Panc1 (cell line): ENCODE measurements around the gene POMGNT1. TPM values are rescaled to one million over a fixed set of nuclear protein-coding genes. Genes with fewer than 3 reads are reported as not detected.
"Not testable (repeated sequence)": the region's sequence is repeated elsewhere in the genome, so short reads cannot be mapped to it uniquely, and the experiment has no call there.

Experiments
- ATAC-seq: fragments of 200-7000 bp; cut with Tn5 transposase; 2 replicates; pipeline ENCODE4 v1.9.1; 2020; ENCODE audit warnings: mild to moderate bottlenecking, moderate library complexity
- BruUV-seq: library from RNA; stranded (reverse); fragments of 400-500 nt; replicated peaks from 2 replicates; lab custom pipeline; 2021; lab: Mats Ljungman, UMichigan
- CTCF ChIA-PET: fragments of 300-600 bp; sonication (Branson Sonifier 250); formaldehyde crosslinking; loops from one replicate; lab custom pipeline; 2022; ENCODE audit warnings: antibody characterized with exemption; lab: Charles Lee
- POLR2A ChIA-PET: fragments of 300-600 bp; sonication (Branson Sonifier 250); formaldehyde crosslinking; loops from one replicate; lab custom pipeline; 2022; ENCODE audit warnings: antibody characterized with exemption; lab: Charles Lee
- DNase-seq: peaks from one replicate; pipeline ENCODE4 v3.0.0-alpha.2; 2010; ENCODE audit warnings: low read depth, low spot score
- H3K27ac ChIP-seq: 2 replicates; pipeline ENCODE4 v1.5.1; 2011; ENCODE audit warnings: mild to moderate bottlenecking, low read length, inconsistent platforms
- H3K27me3 ChIP-seq: fragments of 200-500 bp; sonication (Bioruptor generic); 2 replicates; pipeline ENCODE4 v1.6.0; 2014; ENCODE audit warnings: low read length, inconsistent platforms; ENCODE audit not compliant: control insufficient read depth, insufficient read depth
- H3K36me3 ChIP-seq: fragments of 200-500 bp; sonication (Bioruptor generic); 2 replicates; pipeline ENCODE4 v1.5.1; 2014; ENCODE audit warnings: inconsistent platforms, mild to moderate bottlenecking, low read length, moderate library complexity; ENCODE audit not compliant: control insufficient read depth, insufficient read depth
- H3K4me1 ChIP-seq: 2 replicates; pipeline ENCODE4 v1.5.1; 2011; ENCODE audit warnings: inconsistent platforms, mild to moderate bottlenecking, low read length, moderate library complexity; ENCODE audit not compliant: control insufficient read depth, insufficient read depth
- H3K4me3 ChIP-seq, 2 experiments: 2 replicates each; pipeline ENCODE4 v1.5.1; 2011 to 2012; ENCODE audit warnings: low read depth in 2 of 2, low read length in 2 of 2, mild to moderate bottlenecking in 2 of 2, inconsistent platforms in 1 of 2, moderate library complexity in 1 of 2
- H3K9me3 ChIP-seq: fragments of 200-500 bp; sonication (Bioruptor generic); 2 replicates; pipeline ENCODE4 v1.5.1; 2014; ENCODE audit warnings: low read depth, mild to moderate bottlenecking, inconsistent platforms, low read length, moderate library complexity; ENCODE audit not compliant: control insufficient read depth, insufficient read depth
- CTCF ChIP-seq: fragments of 450-650 bp; IDR thresholded peaks from 2 replicates; pipeline ENCODE4 v1.5.1; 2017; ENCODE audit warnings: mild to moderate bottlenecking
- POLR2AphosphoS5 ChIP-seq: IDR thresholded peaks from 2 replicates; pipeline ENCODE4 v1.6.1; 2012; ENCODE audit warnings: mild to moderate bottlenecking, low read depth, low read length, moderate library complexity
- SIN3A ChIP-seq: IDR thresholded peaks from 2 replicates; pipeline ENCODE4 v1.6.1; 2012; ENCODE audit warnings: low read depth, mild to moderate bottlenecking, low read length, moderate library complexity, borderline replicate concordance; ENCODE audit not compliant: insufficient read depth
- in situ Hi-C: cut with HindIII; loops from 2 replicates; pipeline ENCODE4 v1.10.0; 2016; ENCODE audit warnings: low sequenced_read_pairs, low pct_unique_long_range_greater_than_20kb
- intact Hi-C: fragments of 100-400 bp; cut with micrococcal nuclease; formaldehyde crosslinking; loops from one replicate; pipeline ENCODE4 v1.10.0; 2022; ENCODE audit not compliant: unreplicated experiment
- total RNA-seq: library from RNA; stranded (reverse); gene quantifications from one replicate; pipeline ENCODE4 v1.2.1, GENCODE V29; 2021; ENCODE audit not compliant: unreplicated experiment
- TF ChIP-seq, protein P1 (sequence below), 2 experiments: IDR thresholded peaks; 2 replicates each; pipeline ENCODE4 v1.6.1; 2011 to 2012; ENCODE audit warnings: low read depth in 2 of 2, control low read depth in 1 of 2, low read length in 1 of 2, mild to moderate bottlenecking in 1 of 2, moderate library complexity in 1 of 2; ENCODE audit not compliant: insufficient read depth in 1 of 2

POMGNT1 gene
- total RNA-seq, 1 experiment from 2014 or later: 178 TPM

- DNase-seq (no peak), ATAC-seq (peak; percentile 86)
- ChIA-PET CTCF (interaction anchor here (0.6 to 2.2 kb wide), 6 partner anchors 9 to 213 kb away, joined by 3 to 12 read pairs (median 4); no protein-coding TSS in a partner anchor), POLR2A (interaction anchor here (0.6 to 1.0 kb wide), 10 partner anchors 18 to 558 kb away, joined by 3 to 17 read pairs (median 7); no protein-coding TSS in a partner anchor)
- intact Hi-C loops: no loop called here
- Histone ChIP-seq H3K4me3 (peak overlapping the region; percentile 64 to 91), H3K4me1 (peaks cover 22% of the 10 kb centered on the region), H3K9me3 (no peaks in the 10 kb centered on the region), H3K27ac (peak overlapping the region; percentile 83), H3K27me3 (no peaks in the 10 kb centered on the region), H3K36me3 (no peaks in the 10 kb centered on the region; the same call in none of the 2 replicates)
- no peak for TF ChIP-seq POLR2AphosphoS5
- no peak for TF ChIP-seq SIN3A
- TF ChIP-seq CTCF: no peak
- TF ChIP-seq, protein P1, sequence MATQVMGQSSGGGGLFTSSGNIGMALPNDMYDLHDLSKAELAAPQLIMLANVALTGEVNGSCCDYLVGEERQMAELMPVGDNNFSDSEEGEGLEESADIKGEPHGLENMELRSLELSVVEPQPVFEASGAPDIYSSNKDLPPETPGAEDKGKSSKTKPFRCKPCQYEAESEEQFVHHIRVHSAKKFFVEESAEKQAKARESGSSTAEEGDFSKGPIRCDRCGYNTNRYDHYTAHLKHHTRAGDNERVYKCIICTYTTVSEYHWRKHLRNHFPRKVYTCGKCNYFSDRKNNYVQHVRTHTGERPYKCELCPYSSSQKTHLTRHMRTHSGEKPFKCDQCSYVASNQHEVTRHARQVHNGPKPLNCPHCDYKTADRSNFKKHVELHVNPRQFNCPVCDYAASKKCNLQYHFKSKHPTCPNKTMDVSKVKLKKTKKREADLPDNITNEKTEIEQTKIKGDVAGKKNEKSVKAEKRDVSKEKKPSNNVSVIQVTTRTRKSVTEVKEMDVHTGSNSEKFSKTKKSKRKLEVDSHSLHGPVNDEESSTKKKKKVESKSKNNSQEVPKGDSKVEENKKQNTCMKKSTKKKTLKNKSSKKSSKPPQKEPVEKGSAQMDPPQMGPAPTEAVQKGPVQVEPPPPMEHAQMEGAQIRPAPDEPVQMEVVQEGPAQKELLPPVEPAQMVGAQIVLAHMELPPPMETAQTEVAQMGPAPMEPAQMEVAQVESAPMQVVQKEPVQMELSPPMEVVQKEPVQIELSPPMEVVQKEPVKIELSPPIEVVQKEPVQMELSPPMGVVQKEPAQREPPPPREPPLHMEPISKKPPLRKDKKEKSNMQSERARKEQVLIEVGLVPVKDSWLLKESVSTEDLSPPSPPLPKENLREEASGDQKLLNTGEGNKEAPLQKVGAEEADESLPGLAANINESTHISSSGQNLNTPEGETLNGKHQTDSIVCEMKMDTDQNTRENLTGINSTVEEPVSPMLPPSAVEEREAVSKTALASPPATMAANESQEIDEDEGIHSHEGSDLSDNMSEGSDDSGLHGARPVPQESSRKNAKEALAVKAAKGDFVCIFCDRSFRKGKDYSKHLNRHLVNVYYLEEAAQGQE (IDR thresholded peaks at IDR 0.05; ENCODE audit: insufficient read depth in 1 of 2, low read depth in 2 of 2, low read length in 1 of 2): no peak
- BruUV-seq: TSS peak; percentile 87
- in situ Hi-C loops: no loop called here
These were observed 48.6 kb upstream of the POMGNT1 start for GRCh38 chr1:46246548-46247435.

- ChIA-PET POLR2A (interaction anchor here (0.7 to 1.0 kb wide), 2 partner anchors 29 to 557 kb away, joined by 3 to 5 read pairs; no protein-coding TSS in a partner anchor), CTCF (interaction anchor here (1.0 to 2.2 kb wide), 2 partner anchors 23 to 117 kb away, joined by 4 to 12 read pairs; no protein-coding TSS in a partner anchor)
- H3K4me1 ChIP-seq: peaks cover 22% of the 10 kb centered on the region
- in situ Hi-C loops, H3K4me3 ChIP-seq, H3K36me3 ChIP-seq, BruUV-seq, DNase-seq, H3K27me3 ChIP-seq, H3K9me3 ChIP-seq, ATAC-seq, H3K27ac ChIP-seq, intact Hi-C loops: not testable (repeated sequence)
These were observed 47.9 kb upstream of the POMGNT1 start for GRCh38 chr1:46246136-46246535.
